Peyer's patch (tissue), 4 donors: ENCODE results near the gene NR1D1. TPM values are rescaled to one million over a fixed set of nuclear protein-coding genes. Genes with fewer than 3 reads are reported as not detected.

Experiments
- DNase-seq, 3 donors: peaks; one replicate each; pipeline ENCODE4 v3.0.0-alpha.2; 2017 to 2019
- H3K27ac ChIP-seq, 4 donors: fragments of 200-600 bp; sonication (generic); one replicate each; pipeline ENCODE4 v1.5.1; 2016 to 2019
- H3K27me3 ChIP-seq, 2 donors: fragments of 200-600 bp; sonication (generic); one replicate each; pipeline ENCODE4 v1.5.1; 2019
- H3K36me3 ChIP-seq, 3 donors: fragments of 200-600 bp; sonication (generic); one replicate each; pipeline ENCODE4 v1.5.1; 2016 to 2019
- H3K4me1 ChIP-seq, 4 donors: fragments of 200-600 bp; sonication (generic); one replicate each; pipeline ENCODE4 v1.5.1; 2016 to 2019
- H3K4me3 ChIP-seq, 4 donors: fragments of 200-600 bp; sonication (generic); 1 replicate in 3 of 4; 2 replicates in 1 of 4; pipeline ENCODE4 v1.5.1; 2016 to 2019; ENCODE audit warnings: mild to moderate bottlenecking in 1 of 4
- H3K9me3 ChIP-seq, 4 donors: fragments of 200-600 bp; sonication (generic); one replicate each; pipeline ENCODE4 v1.5.1; 2016 to 2019; ENCODE audit warnings: mild to moderate bottlenecking in 1 of 4
- POLR2A ChIP-seq, 2 donors: fragments of 450-650 bp; IDR thresholded peaks; one replicate each; pipeline ENCODE4 v1.5.1; 2017; ENCODE audit warnings: antibody characterized with exemption in 2 of 2, mild to moderate bottlenecking in 2 of 2, moderate library complexity in 2 of 2
- total RNA-seq, 4 donors: library from RNA; depleted of rRNA; stranded (reverse); fragments of >200 nt; gene quantifications; one replicate each; pipeline ENCODE4 v1.1.0, GENCODE V29; 2016
- TF ChIP-seq, protein P1 (sequence below), 6 experiments: fragments of 450-650 bp in 4 of 6; fragments of 200-600 bp in 2 of 6; sonication (generic) in 1 of 6; IDR thresholded peaks; one replicate each; pipeline ENCODE4 v1.5.1; 2017 to 2019; ENCODE audit warnings: antibody characterized with exemption in 6 of 6, mild to moderate bottlenecking in 3 of 6, moderate library complexity in 1 of 6

NR1D1 gene
- total RNA-seq, 4 donors from 2014 or later, result 13.2 to 38.8 (median 18.9) TPM

DNA sequence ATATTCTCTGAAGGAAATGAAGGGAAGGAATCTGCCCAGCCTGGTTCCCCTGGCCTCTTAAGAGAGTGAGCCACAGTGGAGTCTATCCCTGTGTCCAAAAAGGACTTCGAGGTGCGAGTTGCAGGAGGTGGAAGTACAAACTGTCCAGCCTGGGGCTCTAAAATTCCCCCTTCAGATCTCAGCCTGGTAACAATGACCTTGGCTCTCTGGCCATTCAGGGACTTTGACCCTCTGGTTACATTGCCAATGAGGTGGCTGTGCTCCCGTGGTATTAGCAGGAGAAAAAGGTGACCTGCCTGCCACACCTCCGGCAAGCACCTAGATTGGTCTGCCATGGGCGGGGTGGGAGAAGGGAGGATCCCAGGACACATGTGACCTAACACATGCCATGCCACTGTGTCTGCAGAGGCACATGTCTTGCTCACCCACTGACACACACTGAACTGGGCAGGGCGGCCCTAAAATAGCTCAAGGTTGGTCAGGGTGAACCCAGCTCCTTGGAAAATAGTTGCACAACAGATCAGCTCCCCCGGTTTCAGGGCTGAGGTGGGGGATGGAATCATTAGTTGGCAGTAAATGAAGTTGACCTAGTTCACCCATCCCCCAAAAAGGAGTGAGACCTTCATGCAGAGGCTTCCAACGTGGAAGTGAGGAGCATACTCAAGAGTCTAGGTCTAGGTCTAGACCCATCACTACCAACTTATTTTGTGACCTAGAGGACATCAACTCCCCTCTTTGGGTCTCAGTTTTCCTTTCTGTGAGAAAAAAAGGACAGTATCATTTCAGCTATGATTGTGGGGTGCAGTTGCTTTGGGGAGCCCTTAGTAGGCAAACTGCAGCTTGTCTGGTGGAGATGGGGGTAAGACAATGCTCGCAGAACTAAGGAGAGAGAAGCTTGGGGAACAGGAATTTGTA lies 2.2 kb downstream of the NR1D1 start:
- H3K4me1 ChIP-seq, result peaks cover 16 to 76% (median 37%) of the 10 kb centered on the region in 4 donors
- peak overlapping the region; percentile 93 to 99 (median 96) for H3K27ac ChIP-seq
- peaks cover 0 to 3% (median 0%) of the 10 kb centered on the region in 4 donors for H3K9me3 ChIP-seq
- peaks cover 0 to 45% (median 0%) of the 10 kb centered on the region in 3 donors for H3K36me3 ChIP-seq
- peak in 2 of 3 donors; percentile 92 to 93 for DNase-seq
- TF ChIP-seq, protein P1, sequence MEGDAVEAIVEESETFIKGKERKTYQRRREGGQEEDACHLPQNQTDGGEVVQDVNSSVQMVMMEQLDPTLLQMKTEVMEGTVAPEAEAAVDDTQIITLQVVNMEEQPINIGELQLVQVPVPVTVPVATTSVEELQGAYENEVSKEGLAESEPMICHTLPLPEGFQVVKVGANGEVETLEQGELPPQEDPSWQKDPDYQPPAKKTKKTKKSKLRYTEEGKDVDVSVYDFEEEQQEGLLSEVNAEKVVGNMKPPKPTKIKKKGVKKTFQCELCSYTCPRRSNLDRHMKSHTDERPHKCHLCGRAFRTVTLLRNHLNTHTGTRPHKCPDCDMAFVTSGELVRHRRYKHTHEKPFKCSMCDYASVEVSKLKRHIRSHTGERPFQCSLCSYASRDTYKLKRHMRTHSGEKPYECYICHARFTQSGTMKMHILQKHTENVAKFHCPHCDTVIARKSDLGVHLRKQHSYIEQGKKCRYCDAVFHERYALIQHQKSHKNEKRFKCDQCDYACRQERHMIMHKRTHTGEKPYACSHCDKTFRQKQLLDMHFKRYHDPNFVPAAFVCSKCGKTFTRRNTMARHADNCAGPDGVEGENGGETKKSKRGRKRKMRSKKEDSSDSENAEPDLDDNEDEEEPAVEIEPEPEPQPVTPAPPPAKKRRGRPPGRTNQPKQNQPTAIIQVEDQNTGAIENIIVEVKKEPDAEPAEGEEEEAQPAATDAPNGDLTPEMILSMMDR (IDR thresholded peaks at IDR 0.05), result no peak
- peak; percentile 33 to 69 for TF ChIP-seq POLR2A (IDR thresholded peaks at IDR 0.05)
- peak overlapping the region; percentile 9 to 79 (median 54) for H3K4me3 ChIP-seq
- no peaks in the 10 kb centered on the region for H3K27me3 ChIP-seq

DNA sequence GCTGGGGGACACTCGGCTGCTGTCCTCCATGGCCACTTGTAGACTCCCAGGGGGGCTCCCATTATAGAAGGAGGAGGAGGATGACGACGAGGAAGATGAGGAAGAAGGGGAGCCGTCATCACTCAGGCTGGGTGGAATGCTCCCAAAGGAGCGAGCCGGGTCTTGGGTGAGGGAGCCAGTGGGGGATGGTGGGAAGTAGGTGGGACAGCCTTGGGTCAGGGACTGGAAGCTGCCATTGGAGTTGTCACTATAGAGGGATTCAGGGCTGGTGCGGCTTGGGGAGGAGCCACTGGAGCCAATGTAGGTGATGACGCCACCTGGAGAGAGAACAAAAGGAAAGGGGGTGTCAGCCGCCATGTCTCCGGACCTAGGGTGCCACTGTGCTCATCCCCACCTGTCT lies 3.3 kb downstream of the NR1D1 start:
- TF ChIP-seq POLR2A (IDR thresholded peaks at IDR 0.05), result no peak
- TF ChIP-seq, protein P1 (IDR thresholded peaks at IDR 0.05), result no peak
- H3K27me3 ChIP-seq, result no peaks in the 10 kb centered on the region
- H3K27ac ChIP-seq, result peak overlapping the region; percentile 93 to 99 (median 96)
- no peak for DNase-seq
- H3K9me3 ChIP-seq, result peaks cover 0 to 3% (median 0%) of the 10 kb centered on the region in 4 donors
- H3K4me3 ChIP-seq, result peak overlapping the region in 2 of 4 donors; percentile 37 to 79
- peaks cover 14 to 75% (median 33%) of the 10 kb centered on the region in 4 donors for H3K4me1 ChIP-seq
- H3K36me3 ChIP-seq, result peaks cover 0 to 53% (median 0%) of the 10 kb centered on the region in 3 donors

DNA sequence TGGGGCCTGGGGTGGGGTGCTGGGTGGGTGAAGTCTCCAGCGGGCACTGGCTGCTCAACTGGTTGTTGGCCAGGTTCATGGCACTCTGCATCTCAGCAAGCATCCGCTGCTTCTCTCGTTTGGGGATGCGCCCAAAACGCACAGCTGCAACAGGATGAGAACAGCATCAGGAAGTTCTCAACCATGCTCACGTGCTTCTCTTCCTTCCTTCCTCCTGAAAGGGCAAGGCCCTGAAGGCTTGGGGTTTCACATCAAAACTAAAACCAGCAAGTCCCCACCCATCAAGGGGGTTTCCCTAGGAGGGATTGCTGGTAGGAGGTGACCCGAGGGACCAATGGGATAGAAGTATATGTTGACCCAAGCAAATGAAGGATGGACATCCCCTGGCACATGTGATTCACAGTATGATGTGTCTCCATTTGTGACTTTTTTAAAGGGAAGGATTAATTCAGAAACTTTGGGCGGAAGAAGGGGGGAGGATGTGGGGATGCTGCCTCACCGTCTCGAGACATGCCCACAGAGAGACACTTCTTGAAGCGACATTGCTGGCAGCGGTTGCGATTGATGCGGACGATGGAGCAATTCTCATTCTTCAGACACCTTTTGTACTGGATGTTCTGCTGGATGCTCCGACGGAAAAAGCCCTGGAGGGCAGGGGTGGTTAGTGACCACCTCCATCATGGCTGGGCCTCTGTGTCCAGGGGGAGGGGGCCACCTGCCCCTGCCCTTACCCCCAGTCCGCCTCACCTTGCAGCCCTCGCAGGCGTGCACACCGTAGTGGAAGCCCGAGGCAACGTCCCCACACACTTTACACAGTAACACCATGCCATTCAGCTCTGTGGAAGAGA lies 4.2 kb downstream of the NR1D1 start:
- Histone ChIP-seq H3K4me1 (peaks cover 8 to 72% (median 33%) of the 10 kb centered on the region in 4 donors), H3K36me3 (peaks cover 0 to 53% (median 0%) of the 10 kb centered on the region in 3 donors), H3K9me3 (peaks cover 0 to 3% (median 0%) of the 10 kb centered on the region in 4 donors), H3K27me3 (no peaks in the 10 kb centered on the region), H3K4me3 (peak overlapping the region in 2 of 4 donors; percentile 9 to 18), H3K27ac (peak overlapping the region; percentile 93 to 99 (median 96))
- DNase-seq, result peak in 2 of 3 donors; percentile 89 to 93
- TF ChIP-seq POLR2A (IDR thresholded peaks at IDR 0.05), result peak in 1 of 2 donors; percentile 19
- TF ChIP-seq, protein P1 (IDR thresholded peaks at IDR 0.05), result no peak

DNA sequence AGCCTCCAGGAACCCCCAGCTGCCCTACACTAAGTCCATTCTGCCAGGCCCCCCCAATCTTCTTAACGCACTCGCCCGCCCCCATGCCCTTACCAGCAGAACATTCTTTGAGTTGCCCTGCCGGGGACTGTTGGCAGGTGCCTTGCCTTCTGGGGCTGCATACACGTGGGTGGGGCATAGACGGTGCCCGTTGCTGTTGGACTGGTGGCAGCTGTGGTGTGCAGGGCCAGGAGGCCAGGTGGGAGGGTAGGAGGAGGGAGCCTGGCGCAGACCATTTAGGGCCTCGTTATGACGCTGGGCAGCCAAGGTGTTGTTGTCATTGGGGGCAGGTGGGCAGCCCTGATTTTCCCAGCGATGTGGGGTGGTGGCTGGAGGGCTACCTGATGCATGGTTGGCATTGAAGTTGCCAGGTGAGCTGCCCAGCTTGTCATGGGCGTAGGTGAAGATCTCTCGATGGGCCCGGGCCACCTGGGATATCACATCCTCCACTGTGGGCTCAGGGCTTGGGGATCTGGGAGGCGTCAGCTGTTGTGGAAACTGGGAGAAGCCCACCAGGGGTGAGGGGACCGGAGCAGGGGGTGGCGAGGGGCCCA lies 4.9 kb downstream of the NR1D1 start:
- no peak for DNase-seq
- Histone ChIP-seq H3K4me1 (peaks cover 8 to 67% (median 33%) of the 10 kb centered on the region in 4 donors), H3K9me3 (peaks cover 0 to 3% (median 0%) of the 10 kb centered on the region in 4 donors), H3K27ac (peak overlapping the region; percentile 93 to 99 (median 96)), H3K36me3 (peaks cover 0 to 53% (median 0%) of the 10 kb centered on the region in 3 donors), H3K4me3 (peak overlapping the region in 1 of 4 donors; percentile 6), H3K27me3 (no peaks in the 10 kb centered on the region)
- TF ChIP-seq, protein P1 (IDR thresholded peaks at IDR 0.05), result no peak
- TF ChIP-seq POLR2A (IDR thresholded peaks at IDR 0.05), result no peak

DNA sequence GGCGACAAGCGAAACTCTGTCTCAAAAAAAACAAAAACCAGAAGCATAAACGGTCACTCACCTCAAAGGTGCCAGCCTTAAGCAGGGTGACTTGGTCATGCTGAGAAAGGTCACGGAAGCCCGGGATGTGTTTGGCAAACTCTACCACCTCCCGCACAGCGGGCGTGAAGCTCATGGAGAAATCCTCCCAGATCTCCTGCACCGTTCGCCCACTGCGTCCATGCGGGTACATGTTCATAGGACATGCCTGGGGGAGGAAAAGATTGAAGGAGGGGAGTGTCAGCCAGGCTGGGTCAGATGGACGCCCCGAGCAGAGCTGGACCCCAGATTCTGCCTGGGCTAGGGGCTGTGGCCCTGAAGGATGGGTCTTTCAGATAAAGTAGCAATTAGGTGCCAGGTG lies 5.5 kb downstream of the NR1D1 start:
- TF ChIP-seq, protein P1 (IDR thresholded peaks at IDR 0.05), result no peak
- TF ChIP-seq POLR2A (IDR thresholded peaks at IDR 0.05), result no peak
- H3K27ac ChIP-seq, result peak overlapping the region; percentile 93 to 99 (median 96)
- H3K4me3 ChIP-seq, result no peak overlapping the region
- DNase-seq, result no peak
- no peaks in the 10 kb centered on the region for H3K9me3 ChIP-seq
- H3K27me3 ChIP-seq, result no peaks in the 10 kb centered on the region
- peaks cover 8 to 72% (median 33%) of the 10 kb centered on the region in 4 donors for H3K4me1 ChIP-seq
- peaks cover 0 to 57% (median 0%) of the 10 kb centered on the region in 3 donors for H3K36me3 ChIP-seq
